ENCODE measurements around the gene ABCB9.

GRCh38 chr12:122932207-122932606, 34.1 kb downstream of the ABCB9 start:
- no peak for TF ChIP-seq GATA3 (IDR thresholded peaks at IDR 0.05; ENCODE audit: low read depth, low read length)
- TF ChIP-seq GATA2 (IDR thresholded peaks at IDR 0.05; ENCODE audit: low read depth, low read length): no peak
